HG02642 (cell line): ENCODE data around the gene MUL1.

Source experiments
- ATAC-seq: cut with Tn5 transposase; IDR thresholded peaks from one replicate; pipeline ENCODE4 v1.9.1; 2021; ENCODE audit warnings: mild to moderate bottlenecking; ENCODE audit not compliant: unreplicated experiment, poor library complexity

The MUL1 gene, protein sequence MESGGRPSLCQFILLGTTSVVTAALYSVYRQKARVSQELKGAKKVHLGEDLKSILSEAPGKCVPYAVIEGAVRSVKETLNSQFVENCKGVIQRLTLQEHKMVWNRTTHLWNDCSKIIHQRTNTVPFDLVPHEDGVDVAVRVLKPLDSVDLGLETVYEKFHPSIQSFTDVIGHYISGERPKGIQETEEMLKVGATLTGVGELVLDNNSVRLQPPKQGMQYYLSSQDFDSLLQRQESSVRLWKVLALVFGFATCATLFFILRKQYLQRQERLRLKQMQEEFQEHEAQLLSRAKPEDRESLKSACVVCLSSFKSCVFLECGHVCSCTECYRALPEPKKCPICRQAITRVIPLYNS

DNA sequence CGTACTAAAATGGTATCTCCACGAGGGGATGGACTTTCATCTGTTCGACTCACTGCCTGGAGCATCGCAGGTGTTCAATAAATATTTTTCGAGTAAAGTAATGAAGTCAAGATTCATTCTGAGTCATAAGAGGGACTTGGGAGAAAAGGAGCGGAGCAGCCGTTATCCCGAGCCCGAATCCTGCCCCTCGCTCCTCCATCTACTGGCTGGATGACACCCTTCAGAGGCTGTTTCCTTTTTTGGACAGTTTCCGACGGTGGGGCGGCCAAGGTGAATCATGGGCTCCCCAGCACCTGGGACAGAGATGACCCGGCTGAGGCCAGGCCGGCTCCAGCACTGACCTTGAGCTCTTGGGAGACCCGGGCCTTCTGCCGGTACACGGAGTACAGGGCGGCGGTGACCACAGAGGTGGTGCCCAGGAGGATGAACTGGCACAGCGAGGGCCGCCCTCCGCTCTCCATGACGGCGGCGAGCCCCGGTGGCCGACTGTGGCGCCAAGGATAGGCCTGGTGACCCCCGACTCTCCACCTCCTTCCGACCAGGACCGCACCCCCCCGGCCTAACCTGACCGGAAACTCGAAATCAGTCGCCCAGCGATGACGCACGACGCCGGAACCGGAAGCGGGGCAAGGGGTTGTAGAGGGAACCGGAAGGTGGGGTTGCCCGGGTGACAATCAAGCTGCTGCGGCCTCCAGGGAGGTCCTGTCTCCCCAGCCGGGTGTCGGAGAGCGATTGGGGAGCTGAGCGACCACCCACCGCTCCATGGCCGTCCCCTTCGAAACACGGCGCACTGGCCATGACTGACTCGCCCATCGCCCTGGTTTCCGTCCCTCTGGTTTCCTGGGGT lies at the start of gene MUL1:
MUL1 (minus strand) TSS at position 588 of the 847 bp plus-strand sequence; CDS start at position 461, 127 bp downstream.
- peak; percentile 92 for ATAC-seq

GRCh38 chr1:20555758-20556120 lies 47.8 kb upstream of the MUL1 start:
- ATAC-seq: no peak

DNA sequence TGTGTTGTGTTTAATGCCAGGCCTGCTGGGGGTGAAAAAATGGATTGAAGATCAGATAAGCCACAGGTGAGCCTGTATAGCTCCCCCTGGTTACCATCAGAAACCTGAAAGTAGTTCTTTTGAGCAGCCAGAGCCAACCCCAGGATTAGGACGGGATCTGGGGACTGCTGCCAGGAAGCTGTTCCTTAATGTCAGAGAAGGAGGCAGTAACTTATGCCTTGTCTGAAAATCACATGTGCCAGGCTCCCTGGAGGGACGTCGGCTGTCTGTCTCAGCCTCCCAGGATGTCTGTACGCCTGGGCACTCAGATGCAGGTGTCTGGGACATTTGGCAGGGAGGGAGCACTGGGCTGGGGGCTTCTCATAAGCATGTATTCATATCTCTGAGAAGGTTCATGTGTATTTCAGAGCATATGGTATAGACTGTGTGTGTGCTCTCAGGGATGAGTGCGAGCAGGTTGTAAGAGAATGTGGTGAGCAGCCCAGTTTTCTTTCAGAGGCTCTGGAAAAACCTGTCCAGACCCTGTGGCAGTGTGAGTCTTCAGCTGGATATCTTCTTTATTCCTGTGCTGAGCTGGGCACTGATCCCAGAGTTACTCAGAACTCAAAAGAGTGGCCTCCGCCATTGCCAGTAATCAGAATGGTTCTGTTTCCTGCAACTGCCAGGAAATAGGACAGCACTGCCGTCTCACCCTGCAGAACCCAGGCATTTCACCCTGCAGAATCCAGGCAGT lies 47.2 kb upstream of the MUL1 start:
- no peak for ATAC-seq

- ATAC-seq: no peak
These were observed 44.9 kb upstream of the MUL1 start for GRCh38 chr1:20552728-20553445.

GRCh38 chr1:20551945-20552727 lies 44.2 kb upstream of the MUL1 start, which contains the start of gene FAM43B:
Gene FAM43B (plus strand): TSS chr1:20552573. CDS start chr1:20552974, 401 bp downstream.
- no peak for ATAC-seq

DNA sequence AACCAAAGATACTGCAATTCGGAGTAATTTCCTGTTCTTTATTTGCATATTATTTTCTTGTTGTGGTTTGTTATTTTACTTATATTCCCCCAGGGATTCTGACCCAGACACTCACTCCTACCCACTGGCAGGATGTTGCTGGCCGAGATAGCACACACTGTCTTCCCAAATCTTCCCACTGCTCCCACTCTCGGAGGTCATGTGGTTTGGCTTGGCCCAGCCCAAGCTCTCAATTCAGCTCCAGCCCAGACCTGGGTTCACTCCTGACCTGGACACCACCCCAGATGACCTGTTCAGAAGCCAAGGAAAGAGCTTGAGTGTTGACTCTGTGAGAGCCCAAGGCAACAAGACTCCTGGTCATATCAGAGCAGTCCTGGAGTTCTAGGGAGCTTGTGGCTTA lies 43.2 kb upstream of the MUL1 start:
- ATAC-seq: no peak

DNA sequence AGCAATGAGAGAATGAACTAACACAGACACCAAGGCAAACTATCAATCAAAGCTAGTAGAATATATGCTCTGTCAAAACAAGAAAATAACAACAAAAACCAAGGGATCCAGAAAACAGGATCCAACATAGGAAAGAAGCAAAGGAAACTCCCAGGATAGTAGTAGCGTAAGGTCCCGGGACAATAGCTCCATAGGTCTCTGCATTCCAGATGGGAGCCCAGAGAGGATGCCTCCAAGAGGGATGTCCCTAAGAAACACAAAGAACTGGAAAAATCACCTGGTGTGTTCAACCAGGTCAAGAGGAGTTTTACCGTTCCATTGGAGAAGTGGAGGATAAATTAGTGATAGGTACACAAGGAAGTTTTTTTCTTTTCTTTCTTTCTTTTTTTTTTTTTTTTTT lies 38.7 kb upstream of the MUL1 start:
- ATAC-seq: no peak

DNA sequence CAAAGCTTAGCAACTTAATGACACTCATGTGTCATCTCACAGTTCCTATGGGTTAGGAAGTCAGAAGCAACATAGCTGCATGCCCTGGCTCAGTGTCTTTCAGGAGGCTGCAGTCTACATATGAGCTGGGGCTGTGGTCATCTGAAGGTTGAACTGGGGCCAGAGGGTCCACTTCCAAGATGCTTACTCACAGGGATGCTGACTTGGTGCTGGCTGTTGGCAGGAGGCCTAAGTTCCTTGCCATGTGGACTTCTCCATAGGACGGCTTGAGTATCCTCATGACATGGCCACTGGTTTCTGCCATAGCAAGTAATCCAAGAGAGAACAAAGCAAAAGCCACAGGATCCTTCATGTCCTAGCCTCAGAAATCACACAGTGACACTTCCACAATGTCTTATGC lies 32.3 kb upstream of the MUL1 start:
- no peak for ATAC-seq

DNA sequence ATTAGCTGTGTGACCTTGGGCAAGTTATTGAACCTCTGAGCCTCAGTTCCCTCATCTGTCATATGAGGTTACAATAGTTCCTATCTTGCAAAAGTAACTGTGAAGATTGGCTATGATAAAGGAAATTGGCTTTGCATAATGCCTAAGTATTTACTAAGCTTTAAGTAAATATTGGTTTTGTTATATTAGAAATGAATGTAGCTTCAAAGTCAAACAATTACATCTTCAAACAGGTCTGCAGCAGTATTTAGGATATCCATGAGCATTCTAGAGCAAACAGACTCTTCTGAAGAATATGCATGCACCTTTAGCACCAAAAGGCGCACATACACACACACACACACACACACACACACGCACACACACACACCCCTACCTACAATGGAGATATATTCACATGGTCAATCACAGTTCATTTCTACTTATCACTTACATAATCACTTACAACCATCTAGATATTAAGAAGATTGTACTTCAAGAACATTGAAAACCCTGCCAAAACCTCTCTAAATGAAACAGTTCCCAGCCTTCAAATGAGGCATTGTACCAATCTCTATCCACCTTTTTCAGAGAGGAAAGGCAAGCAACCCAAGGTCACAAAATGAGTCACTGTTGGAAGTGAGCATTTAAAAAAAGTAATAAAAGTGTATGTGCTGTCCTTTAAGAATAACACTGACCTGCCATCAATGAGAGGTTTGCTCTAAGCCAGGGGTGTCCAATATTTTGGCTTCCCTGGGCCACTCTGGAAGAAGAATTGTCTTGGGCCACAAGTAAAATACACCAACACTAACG lies 31.0 kb upstream of the MUL1 start:
- ATAC-seq: no peak

DNA sequence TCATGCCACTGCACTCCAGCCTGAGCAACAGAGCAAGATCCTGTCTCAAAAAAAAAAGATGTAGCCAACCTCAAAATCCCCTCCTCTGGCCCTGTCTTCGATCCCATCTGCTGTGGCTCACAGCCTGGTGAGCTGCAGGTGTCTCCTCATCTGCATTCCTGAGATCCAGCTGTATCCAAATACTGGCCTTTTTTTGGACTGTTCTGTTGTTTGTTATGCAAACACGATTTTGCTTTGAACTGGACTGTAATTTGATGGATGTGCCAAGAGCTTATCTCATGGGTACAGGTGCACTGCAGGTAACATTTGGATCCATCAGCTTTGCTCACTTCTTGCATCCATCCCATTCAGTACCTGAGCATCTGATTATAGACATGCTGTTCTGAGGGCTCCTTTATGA lies 30.3 kb upstream of the MUL1 start:
- no peak for ATAC-seq

DNA sequence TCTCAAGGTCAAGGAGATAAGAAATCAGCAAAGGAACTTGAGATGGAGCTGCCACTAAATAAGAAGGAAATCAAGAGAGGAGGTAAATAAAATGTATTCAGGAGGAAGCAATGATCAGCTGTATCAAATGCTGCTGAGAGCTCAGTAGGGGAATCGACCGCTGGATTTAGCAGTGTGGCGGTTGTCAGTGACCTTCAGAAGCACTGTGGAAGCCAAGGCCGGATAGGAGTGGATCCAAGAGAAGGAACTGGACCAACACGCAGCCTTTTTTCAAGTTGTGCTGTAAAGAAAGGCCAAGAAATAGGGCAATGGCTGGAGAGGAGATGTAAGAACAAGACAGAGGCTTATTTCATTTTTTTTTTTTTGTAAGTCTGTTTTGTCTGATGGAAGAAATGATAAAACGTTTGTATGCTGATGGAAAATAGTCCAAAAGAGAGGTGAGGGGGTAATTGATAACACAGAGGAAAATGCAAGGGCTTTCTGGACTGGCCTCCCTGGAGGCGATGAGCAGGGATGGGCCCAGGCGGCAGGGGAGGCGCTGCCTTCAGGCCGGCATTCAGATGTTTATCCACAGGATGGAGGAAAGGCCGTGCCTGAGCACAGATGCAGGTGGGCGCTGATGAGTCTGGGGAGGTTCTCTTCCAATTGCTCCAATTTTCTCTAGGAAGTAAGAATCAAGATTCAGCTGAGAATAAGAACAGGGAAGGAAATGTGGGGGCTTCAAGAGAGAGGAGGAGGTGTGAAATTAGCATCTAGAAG lies 26.9 kb upstream of the MUL1 start:
- ATAC-seq: no peak

GRCh38 chr1:20533635-20534034 lies 25.7 kb upstream of the MUL1 start:
- no peak for ATAC-seq

GRCh38 chr1:20530901-20531300 lies 22.9 kb upstream of the MUL1 start:
- no peak for ATAC-seq

GRCh38 chr1:20530306-20530705 lies 22.4 kb upstream of the MUL1 start:
- ATAC-seq: no peak

GRCh38 chr1:20528221-20528620 lies 20.3 kb upstream of the MUL1 start:
- ATAC-seq: no peak

- ATAC-seq: no peak
These were observed 18.3 kb upstream of the MUL1 start for GRCh38 chr1:20526267-20526666.

GRCh38 chr1:20521960-20522861 lies 14.3 kb upstream of the MUL1 start:
- no peak for ATAC-seq
